Measurements from ENCODE around the gene WDFY1.

Gene WDFY1

GRCh38 chr2:223901854-223902253, 43.3 kb downstream of the WDFY1 start:
- TF ChIP-seq CTCF (IDR thresholded peaks at IDR 0.05) = no peak
- no peak for DNase-seq
- no peaks in the 10 kb centered on the region for H3K27me3 Mint-ChIP-seq (ENCODE audit: low read depth, poor library complexity)
- peaks cover 43% of the 10 kb centered on the region for H3K36me3 Mint-ChIP-seq (ENCODE audit: low read depth)
- no peak overlapping the region for H3K4me3 Mint-ChIP-seq
- H3K4me1 Mint-ChIP-seq = no peaks in the 10 kb centered on the region
- H3K27ac Mint-ChIP-seq = no peak overlapping the region
- H3K9me3 Mint-ChIP-seq = no peaks in the 10 kb centered on the region

GRCh38 chr2:223901311-223901710, 43.8 kb downstream of the WDFY1 start:
- DNase-seq = no peak
- TF ChIP-seq CTCF (IDR thresholded peaks at IDR 0.05) = no peak
- no peaks in the 10 kb centered on the region for H3K27me3 Mint-ChIP-seq (ENCODE audit: low read depth, poor library complexity)
- H3K27ac Mint-ChIP-seq = no peak overlapping the region
- peaks cover 43% of the 10 kb centered on the region for H3K36me3 Mint-ChIP-seq (ENCODE audit: low read depth)
- H3K4me1 Mint-ChIP-seq = no peaks in the 10 kb centered on the region
- H3K4me3 Mint-ChIP-seq = no peak overlapping the region
- no peaks in the 10 kb centered on the region for H3K9me3 Mint-ChIP-seq

- H3K9me3 Mint-ChIP-seq = no peaks in the 10 kb centered on the region
- DNase-seq = no peak
- no peaks in the 10 kb centered on the region for H3K27me3 Mint-ChIP-seq (ENCODE audit: low read depth, poor library complexity)
- H3K27ac Mint-ChIP-seq = no peak overlapping the region
- H3K36me3 Mint-ChIP-seq (ENCODE audit: low read depth) = peaks cover 42% of the 10 kb centered on the region
- no peak overlapping the region for H3K4me3 Mint-ChIP-seq
- TF ChIP-seq CTCF (IDR thresholded peaks at IDR 0.05) = no peak
- peaks cover 1% of the 10 kb centered on the region for H3K4me1 Mint-ChIP-seq
Observed at GRCh38 chr2:223900531-223900930, 44.6 kb downstream of the WDFY1 start.

- no peak overlapping the region for H3K27ac Mint-ChIP-seq
- DNase-seq = no peak
- no peak overlapping the region for H3K4me3 Mint-ChIP-seq
- peaks cover 6% of the 10 kb centered on the region for H3K4me1 Mint-ChIP-seq
- no peaks in the 10 kb centered on the region for H3K9me3 Mint-ChIP-seq
- H3K36me3 Mint-ChIP-seq (ENCODE audit: low read depth) = peaks cover 41% of the 10 kb centered on the region
- no peaks in the 10 kb centered on the region for H3K27me3 Mint-ChIP-seq (ENCODE audit: low read depth, poor library complexity)
- TF ChIP-seq CTCF (IDR thresholded peaks at IDR 0.05) = no peak
Observed at GRCh38 chr2:223900066-223900465, 45.1 kb downstream of the WDFY1 start.

GRCh38 chr2:223897669-223898330, 47.3 kb downstream of the WDFY1 start:
- no peaks in the 10 kb centered on the region for H3K27me3 Mint-ChIP-seq (ENCODE audit: low read depth, poor library complexity)
- DNase-seq = no peak
- no peak for TF ChIP-seq CTCF (IDR thresholded peaks at IDR 0.05)

GRCh38 chr2:223896833-223897311, 48.3 kb downstream of the WDFY1 start:
- no peaks in the 10 kb centered on the region for H3K9me3 Mint-ChIP-seq
- no peak overlapping the region for H3K4me3 Mint-ChIP-seq
- H3K4me1 Mint-ChIP-seq = peaks cover 8% of the 10 kb centered on the region
- no peak for DNase-seq
- H3K27ac Mint-ChIP-seq = no peak overlapping the region
- TF ChIP-seq CTCF (IDR thresholded peaks at IDR 0.05) = no peak
- H3K36me3 Mint-ChIP-seq (ENCODE audit: low read depth) = peaks cover 38% of the 10 kb centered on the region
- H3K27me3 Mint-ChIP-seq (ENCODE audit: low read depth, poor library complexity) = no peaks in the 10 kb centered on the region

More at GRCh38 chr2:223897669-223898330, 47.3 kb downstream of the WDFY1 start:
- H3K9me3 Mint-ChIP-seq = no peaks in the 10 kb centered on the region
- H3K36me3 Mint-ChIP-seq (ENCODE audit: low read depth) = peaks cover 38% of the 10 kb centered on the region
- no peak overlapping the region for H3K4me3 Mint-ChIP-seq
- peaks cover 8% of the 10 kb centered on the region for H3K4me1 Mint-ChIP-seq
- no peak overlapping the region for H3K27ac Mint-ChIP-seq

Measured in nephron progenitor cell (in vitro differentiated cells).